Hypothalamus (tissue), 51 donors: ENCODE results near the gene SARNP.
"Not testable (repeated sequence)": the region's sequence is repeated elsewhere in the genome, so short reads cannot be mapped to it uniquely, and the experiment has no call there.

Experiments
- DNase-seq, 51 donors: peaks; one replicate each; lab custom pipeline; 2025; lab: John Stamatoyannopoulos, UW

Gene SARNP

GRCh38 chr12:55809274-55809673 is 8.2 kb downstream of the SARNP start:
- DNase-seq, result no peak

- no peak for DNase-seq
Observed at GRCh38 chr12:55806982-55807381, 10.5 kb downstream of the SARNP start.

- DNase-seq, result no peak
Observed at GRCh38 chr12:55797550-55797949, 20.0 kb downstream of the SARNP start.

- peak in 13 of 51 donors; percentile 8 to 40 (median 13) for DNase-seq
Observed at GRCh38 chr12:55797068-55797467, 20.5 kb downstream of the SARNP start.

- DNase-seq, result no peak
Observed at GRCh38 chr12:55795950-55796349, 21.6 kb downstream of the SARNP start.

GRCh38 chr12:55789893-55790292 is 27.6 kb downstream of the SARNP start:
- no peak for DNase-seq

- DNase-seq, result no peak
Observed at GRCh38 chr12:55789171-55789570, 28.4 kb downstream of the SARNP start.

GRCh38 chr12:55788546-55788945 is 29.0 kb downstream of the SARNP start:
- no peak for DNase-seq

- no peak for DNase-seq
Observed at GRCh38 chr12:55780685-55781084, 36.8 kb downstream of the SARNP start.

- no peak for DNase-seq
Observed at GRCh38 chr12:55777856-55778255, 39.7 kb downstream of the SARNP start.

GRCh38 chr12:55771736-55772135 is 45.8 kb downstream of the SARNP start:
- DNase-seq, result no peak

GRCh38 chr12:55767156-55767555 is 50.4 kb downstream of the SARNP start:
- DNase-seq, result no peak

- DNase-seq, result no peak
Observed at GRCh38 chr12:55765736-55766290, 51.7 kb downstream of the SARNP start.

- no peak for DNase-seq
Observed at GRCh38 chr12:55762646-55763045, 54.9 kb downstream of the SARNP start.

- DNase-seq, result no peak
Observed at GRCh38 chr12:55760663-55761062, 56.9 kb downstream of the SARNP start.

- not testable (repeated sequence) for DNase-seq
Observed at GRCh38 chr12:55758575-55758974, 58.9 kb downstream of the SARNP start.

GRCh38 chr12:55757701-55758100 is 59.8 kb downstream of the SARNP start:
- no peak for DNase-seq

- no peak for DNase-seq
Observed at GRCh38 chr12:55755246-55755645, 62.3 kb downstream of the SARNP start.

- no peak for DNase-seq
Observed at GRCh38 chr12:55748230-55748993, 69.1 kb downstream of the SARNP start.

GRCh38 chr12:55746913-55747231 is 70.7 kb downstream of the SARNP start:
- no peak for DNase-seq

- DNase-seq, result no peak
Observed at GRCh38 chr12:55746174-55746912, 71.2 kb downstream of the SARNP start.
